Measurements from ENCODE around the gene TLE2. TPM values are rescaled to one million over a fixed set of nuclear protein-coding genes. Genes with fewer than 3 reads are reported as not detected.

Gene TLE2
- total RNA-seq, 1 experiment from 2014 or later = 3.1 TPM

GRCh38 chr19:2967972-2968371 lies 61.1 kb downstream of the TLE2 start:
- Mint-ChIP-seq H3K36me3 (ENCODE audit: insufficient read depth in 1 of 3, low read depth in 3 of 3) (no peaks in the 10 kb centered on the region), H3K9me3 (peaks cover 1 to 2% of the 10 kb centered on the region in 2 experiments; a peak in 3 of 5 replicates), H3K27me3 (ENCODE audit: low read depth) (peaks cover 8% of the 10 kb centered on the region), H3K4me1 (0 out of 4 replicates have a peak, but pooled peaks cover 2% of the 10 kb centered on the region in 2 experiments), H3K4me3 (no peak overlapping the region), H3K27ac (no peak overlapping the region; a peak in 1 of 7 replicates)
- Histone ChIP-seq H3T11ph (ENCODE audit: low read length) (no peak overlapping the region), H2BK5ac (ENCODE audit: insufficient read length, low read length) (no peak overlapping the region), H3K4me1 (ENCODE audit: insufficient read depth, low read length) (no peaks in the 10 kb centered on the region), H3K27me3 (ENCODE audit: insufficient read depth, low read length) (no peaks in the 10 kb centered on the region), H2BK12ac (ENCODE audit: insufficient read length, low read depth, low read length) (no peak overlapping the region), H2BK20ac (ENCODE audit: low read depth, low read length, poor library complexity, severe bottlenecking) (no peak overlapping the region), H3K4me2 (ENCODE audit: insufficient read depth, insufficient read length, low read length) (no peak overlapping the region), H2AFZ (ENCODE audit: low read length) (no peak overlapping the region), H2AK5ac (ENCODE audit: insufficient read length, low read length) (no peak overlapping the region), H4K20me1 (ENCODE audit: control insufficient read depth, insufficient read depth, insufficient read length) (no peaks in the 10 kb centered on the region), H3K18ac (ENCODE audit: insufficient read length, low read depth, low read length) (no peak overlapping the region), H4K91ac (ENCODE audit: insufficient read length, low read depth, low read length) (no peak overlapping the region), H3K79me2 (ENCODE audit: insufficient read depth, low read length) (no peaks in the 10 kb centered on the region), H3K14ac (ENCODE audit: insufficient read depth, low read length) (no peak overlapping the region), H3K9me3 (ENCODE audit: control insufficient read depth, low read depth, low read length) (no peaks in the 10 kb centered on the region), H4K5ac (ENCODE audit: insufficient read length, low read depth, low read length) (no peak overlapping the region), H3K4ac (ENCODE audit: low read depth, low read length) (no peak overlapping the region), H4K8ac (replicated peaks; ENCODE audit: insufficient read length, low read depth, low read length) (no peak overlapping the region), H3K23me2 (ENCODE audit: insufficient read length, low read depth, low read length, poor library complexity, severe bottlenecking) (no peaks in the 10 kb centered on the region), H2BK15ac (ENCODE audit: low read depth, low read length) (no peak overlapping the region), H2BK120ac (ENCODE audit: low read depth, low read length, poor library complexity, severe bottlenecking) (no peak overlapping the region), H3K56ac (ENCODE audit: insufficient read length, low read depth, low read length) (no peak overlapping the region), H3K27ac (ENCODE audit: insufficient read length, low read depth, low read length) (no peak overlapping the region), H3K79me1 (ENCODE audit: insufficient read depth, low read depth, low read length, poor library complexity, severe bottlenecking) (no peaks in the 10 kb centered on the region), H3K23ac (ENCODE audit: insufficient read length, low read depth, low read length) (no peak overlapping the region), H3K9ac (ENCODE audit: extremely low read depth, insufficient read length, low read length) (no peak overlapping the region)
- no CpG with 5 or more reads among the region's 8 CpGs for WGBS (ENCODE audit: extremely low coverage, insufficient read length, low lambda C conversion rate)
- no peak for TF ChIP-seq CTCF (conservative IDR thresholded peaks at IDR 0.05)
- DNase-seq = no peak

Measured in H9 (cell line).